GM18499 (cell line): ENCODE measurements around the gene PJA1.
A peak's percentile ranks its signal among the peaks of the same experiment; 100 is the strongest.

Experiments used
- ATAC-seq: cut with Tn5 transposase; IDR thresholded peaks from one replicate; pipeline ENCODE4 v1.9.1; 2021; ENCODE audit warnings: moderate number of reproducible peaks; ENCODE audit not compliant: insufficient read depth, unreplicated experiment

Gene PJA1

DNA sequence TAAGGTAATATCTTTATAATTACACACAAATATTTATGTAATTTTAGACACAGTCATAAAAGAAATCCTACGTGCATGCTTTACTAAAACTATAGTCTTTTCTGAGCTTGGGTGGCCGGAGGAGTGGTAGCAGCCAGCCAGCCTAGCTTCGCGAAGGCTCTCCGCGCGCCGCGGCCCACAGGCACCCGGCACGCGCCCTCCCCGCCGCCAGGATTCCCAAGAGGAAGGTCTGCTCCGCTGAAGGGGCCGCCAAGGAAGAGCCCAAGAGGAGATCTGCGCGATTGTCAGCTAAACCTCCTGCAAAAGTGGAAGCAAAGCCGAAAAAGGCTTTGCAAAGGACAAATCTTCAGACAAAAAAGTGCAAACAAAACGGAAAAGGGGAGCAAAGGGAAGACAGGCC, 8.7 kb upstream of the PJA1 start:
- ATAC-seq, result no peak

DNA sequence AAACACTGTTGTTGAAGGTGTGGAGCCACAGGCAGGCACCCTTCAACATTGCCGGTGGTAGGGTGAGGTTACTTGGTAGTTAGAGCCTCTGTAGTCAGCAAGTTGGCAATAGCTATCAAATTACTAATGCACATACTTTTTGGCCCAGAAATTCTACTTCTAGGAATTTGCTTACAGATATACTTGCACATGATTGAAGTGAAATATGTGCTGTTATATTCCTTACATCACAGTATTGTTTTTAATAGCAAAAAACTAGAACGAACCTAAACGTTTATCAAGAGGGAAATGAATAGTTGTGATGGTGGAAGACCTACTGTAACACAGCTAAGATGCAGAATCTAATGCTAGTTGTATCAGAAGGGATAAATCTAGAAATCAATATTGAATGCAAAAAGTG, 7.7 kb upstream of the PJA1 start:
- ATAC-seq, result no peak

DNA sequence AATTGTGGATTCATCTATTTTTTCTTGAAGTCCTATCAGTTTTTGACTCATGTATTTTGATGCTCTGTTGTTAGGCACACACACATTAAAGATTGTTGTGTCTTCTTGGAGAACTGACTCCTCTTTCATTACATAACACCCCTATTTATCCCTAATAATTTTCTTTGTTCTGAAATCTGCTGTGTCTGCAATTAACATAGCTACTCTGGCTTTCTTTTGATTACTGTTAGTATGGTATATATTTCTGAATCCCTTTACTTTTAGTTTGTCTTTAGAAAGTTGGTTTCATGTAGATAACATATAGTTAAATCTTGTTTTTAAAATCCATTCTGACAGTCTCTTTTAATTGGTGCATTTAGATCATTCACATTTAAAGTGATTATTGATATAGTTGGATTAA, 5.1 kb upstream of the PJA1 start:
- no peak for ATAC-seq

DNA sequence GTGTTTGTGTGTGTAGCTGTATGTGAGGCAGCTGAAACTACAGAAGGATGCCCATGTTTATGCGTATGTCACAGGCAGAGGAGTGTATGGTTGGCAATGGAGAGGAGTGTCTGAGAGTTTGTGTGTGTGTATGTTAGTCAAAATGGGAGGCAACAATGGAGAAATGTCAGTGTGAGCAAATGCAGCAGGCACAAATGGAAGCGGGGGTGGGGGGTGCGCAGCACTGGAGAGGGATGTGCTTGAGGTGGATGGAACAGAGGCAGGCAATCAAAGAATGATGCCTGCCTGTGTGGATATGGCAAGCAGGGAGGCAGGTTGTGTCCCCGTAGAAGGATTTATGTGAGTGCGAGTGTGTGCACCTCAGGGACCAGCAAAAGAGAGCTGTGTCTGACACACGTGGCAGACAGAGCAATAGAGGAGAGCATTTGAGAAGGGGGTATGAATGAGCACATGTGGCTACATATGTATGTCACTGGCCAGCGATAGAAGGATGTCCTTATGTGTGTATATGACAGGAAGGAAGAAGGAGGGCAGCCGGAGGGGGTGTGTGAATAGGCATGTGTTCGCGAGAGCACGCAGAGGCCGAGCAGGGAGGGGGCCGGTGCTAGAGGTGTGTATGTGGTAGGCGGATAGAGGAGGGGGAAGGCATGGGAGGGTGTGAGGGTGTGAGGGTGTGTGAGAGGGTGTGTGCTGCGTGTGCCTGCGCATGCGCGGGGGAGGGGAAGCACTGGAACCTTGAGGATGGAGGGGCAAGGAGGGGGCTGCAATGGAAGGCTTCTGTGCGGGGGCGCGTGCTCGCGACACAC, 1.1 kb downstream of the PJA1 start:
- ATAC-seq, result peak; percentile 42

DNA sequence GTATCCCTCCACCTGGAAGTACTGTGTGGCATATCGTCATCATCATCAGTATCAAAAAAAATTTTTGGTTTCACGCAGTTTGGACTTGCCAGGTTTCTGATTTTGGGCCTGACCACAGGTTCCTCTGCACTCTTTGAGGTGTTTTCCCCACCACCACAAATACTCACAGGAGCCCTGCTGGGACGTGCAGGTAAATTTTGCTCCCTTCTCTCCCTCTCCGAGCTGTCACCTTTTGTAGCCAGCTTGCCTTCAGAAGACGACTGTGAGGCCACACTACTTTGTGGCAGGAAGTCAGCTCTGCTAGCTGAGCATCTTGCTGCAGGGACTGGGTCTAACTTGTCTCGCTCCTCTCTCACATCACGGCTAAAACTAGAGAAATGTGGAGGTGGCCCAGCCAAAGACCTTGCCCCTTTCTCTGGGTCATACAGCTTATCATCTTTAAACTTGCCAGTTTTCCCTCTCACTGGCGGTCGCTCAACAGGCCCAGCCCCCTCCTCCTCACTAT, 2.8 kb downstream of the PJA1 start:
- ATAC-seq, result no peak

DNA sequence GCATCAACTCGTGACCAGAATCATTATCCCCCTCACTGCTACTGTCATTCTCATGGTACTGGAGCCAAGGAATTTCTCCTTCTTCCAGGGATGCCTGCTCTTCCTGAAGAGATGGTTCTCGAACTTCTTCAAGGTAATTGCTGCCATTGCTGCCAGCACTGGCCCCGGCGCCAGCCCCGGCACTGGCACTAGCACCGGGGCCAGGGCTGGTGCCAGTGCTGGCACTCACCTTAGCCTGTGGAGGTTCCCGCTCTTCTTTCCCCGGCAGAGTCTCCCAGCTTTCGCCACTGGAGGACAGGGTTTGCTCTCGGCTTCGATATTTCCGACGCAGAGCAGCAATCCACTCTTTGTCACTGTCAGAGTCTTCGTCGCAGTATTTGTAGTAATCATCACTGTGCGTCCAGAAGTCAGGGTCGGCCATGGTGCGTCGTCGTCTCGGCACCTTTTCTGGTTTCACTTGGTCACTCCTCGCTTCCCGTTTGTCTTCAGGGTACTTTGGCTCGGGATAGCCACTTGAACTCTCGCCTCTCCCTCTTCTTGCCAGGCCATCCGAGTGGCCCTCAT, 3.4 kb downstream of the PJA1 start:
- no peak for ATAC-seq

DNA sequence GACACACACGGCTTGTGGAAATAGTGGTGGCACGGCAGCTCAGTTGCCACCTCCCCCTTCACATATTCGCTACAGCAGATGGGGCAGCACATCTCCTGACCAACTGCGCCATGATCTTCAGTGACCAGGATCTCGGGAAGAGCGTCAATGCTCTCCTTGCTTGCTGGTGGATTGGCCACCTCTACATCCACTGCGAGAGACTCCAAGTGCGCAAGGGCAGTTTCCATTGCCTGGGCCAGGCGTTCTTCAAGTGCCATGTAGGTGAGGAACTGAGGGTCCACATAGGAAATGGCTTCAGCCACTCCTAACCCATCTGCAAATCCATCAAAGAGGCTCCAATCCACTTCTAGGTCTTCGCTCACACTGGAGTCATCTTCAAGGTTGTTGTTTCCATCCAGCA, 3.9 kb downstream of the PJA1 start:
- no peak for ATAC-seq

DNA sequence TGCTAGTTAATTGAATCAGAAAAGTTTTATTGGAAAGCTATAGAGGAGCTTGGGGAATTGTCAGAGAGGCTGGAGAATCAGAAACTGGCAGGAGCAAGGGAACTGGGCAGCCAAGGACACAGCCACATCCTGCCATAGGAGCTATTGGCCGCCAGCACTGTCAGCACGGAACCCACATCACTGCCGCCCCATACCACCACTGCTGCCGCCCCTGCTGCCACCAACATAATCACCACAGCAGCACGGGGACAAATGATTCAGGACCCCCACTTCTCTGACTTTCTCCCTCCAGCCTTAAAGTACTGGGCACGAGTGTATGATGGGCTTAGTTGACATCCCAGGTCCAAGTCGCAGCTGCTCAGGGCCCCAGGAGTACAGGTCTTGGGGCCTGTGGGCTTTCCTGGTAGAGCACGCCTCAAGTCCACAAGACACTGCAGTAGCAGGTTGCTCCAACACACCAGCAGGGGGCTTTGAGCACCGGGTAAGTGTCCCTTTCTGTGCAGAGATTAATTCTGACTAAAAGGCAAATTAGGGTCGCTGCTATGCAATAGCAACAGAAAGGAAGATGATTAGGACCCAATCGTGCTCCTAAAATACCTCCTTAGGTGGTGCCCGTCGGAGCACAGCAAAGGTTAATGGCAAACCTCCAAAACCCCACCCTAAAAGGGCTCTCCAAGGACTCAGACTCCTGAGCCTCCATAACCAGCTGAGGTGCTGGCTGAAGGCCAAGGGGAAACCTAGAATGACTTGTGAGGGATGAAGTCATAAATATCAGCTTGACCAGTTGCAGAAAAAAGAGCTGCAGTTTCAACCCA, 6.9 kb downstream of the PJA1 start:
- ATAC-seq, result peak; percentile 84

DNA sequence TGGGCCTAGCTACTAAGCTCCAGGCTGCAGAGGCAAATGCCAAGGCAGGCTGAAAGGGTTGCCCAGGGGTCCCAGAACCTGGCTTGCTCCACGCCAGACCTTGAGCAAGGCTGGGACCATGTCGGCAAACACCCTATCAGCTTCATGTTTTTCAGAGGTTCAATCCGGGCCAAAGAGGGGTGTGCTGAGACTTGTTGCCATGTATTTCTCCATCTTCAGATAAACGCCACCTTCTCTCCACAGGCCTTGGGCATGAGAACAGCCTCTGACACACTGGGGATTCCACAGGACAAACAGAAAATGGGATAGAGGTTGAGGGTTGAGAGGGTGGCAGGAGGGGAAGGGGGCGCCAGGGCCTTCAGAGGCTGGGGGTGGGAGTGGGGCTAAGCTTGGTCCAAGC, 8.6 kb downstream of the PJA1 start:
- ATAC-seq, result no peak

DNA sequence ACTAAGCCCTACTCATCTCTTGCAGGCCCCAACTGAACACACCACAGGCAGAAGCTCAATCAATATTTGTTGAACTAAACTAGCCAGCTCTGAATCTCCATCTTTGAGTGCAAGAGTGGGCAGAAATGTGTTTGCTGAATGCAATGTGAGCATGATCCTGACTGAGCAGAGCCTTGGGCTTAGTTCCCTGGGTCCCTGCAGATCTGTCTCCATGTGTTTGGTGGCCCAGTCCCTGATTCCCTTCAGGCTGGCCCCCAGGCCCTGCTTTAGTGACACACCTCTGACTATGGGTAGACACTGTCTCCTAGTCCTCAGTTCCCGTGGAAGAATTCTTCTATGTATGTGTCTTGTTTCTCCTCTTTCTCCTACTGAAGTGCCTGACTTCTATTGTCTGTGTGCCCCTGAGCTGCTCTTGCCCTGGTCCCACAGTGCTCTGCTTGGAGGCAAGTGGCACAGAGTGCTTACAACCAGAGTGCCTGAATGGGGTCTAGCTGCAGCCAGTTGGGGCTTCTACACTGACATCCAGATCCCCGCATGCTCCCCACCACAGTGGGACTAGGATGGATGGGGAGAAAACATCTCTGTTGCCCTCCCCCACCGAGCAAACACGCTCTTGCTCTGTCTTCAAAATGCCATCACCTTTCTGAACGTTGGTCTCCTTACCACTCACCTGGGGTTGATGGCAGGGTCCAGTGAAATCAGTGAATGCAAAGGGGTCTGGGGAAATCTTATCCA, 9.3 kb downstream of the PJA1 start:
- ATAC-seq, result no peak

DNA sequence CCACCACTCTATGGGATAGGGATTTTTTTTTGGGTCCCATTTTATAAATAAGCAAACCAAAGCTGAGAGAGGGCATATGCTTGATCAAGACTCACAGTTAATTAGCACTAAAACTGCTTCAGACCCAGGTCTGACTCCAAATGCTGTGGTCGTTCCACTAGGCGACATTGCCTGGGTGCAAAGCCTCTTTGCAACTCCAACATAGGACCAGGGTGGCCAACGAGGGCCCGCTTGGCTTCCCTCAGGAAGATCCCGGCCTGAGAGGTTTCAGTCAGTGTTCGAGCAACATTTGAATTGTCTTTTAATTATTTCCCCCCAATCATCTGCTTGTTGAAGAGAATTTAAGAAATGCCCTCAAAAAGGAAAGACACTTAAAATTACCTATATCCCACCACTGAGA, 11.2 kb downstream of the PJA1 start:
- no peak for ATAC-seq

DNA sequence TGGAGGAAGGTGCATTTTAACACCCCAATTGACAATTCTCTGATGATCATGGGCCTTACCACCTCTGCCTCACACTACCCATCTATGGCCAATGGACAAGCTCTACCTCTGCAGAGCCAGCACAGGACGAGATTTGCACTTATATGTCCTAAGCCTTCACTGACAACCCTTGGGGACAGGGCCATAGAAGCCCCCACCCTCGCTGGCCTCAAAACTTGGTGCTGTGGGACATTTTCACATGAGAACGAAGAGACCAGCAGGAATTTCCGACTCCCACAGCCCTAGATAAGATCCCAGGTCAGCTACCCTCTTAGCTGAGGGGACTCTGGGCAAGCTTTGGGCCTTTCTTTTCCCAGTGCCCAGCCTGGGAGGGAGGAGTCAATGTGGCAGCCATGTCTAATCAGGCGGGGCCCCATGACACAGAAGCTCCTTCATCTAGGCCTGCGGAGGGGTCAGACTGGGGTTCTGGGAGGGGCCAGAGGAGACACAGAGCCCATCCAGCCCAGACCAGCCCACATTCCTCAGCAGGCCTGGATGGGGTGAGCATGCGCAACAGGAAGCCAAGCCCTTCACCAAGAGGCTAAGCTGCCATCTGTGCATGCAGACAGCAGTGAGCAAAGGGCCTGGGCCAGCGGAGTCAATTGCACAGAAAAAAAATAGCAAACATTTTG, 12.1 kb downstream of the PJA1 start:
- no peak for ATAC-seq

DNA sequence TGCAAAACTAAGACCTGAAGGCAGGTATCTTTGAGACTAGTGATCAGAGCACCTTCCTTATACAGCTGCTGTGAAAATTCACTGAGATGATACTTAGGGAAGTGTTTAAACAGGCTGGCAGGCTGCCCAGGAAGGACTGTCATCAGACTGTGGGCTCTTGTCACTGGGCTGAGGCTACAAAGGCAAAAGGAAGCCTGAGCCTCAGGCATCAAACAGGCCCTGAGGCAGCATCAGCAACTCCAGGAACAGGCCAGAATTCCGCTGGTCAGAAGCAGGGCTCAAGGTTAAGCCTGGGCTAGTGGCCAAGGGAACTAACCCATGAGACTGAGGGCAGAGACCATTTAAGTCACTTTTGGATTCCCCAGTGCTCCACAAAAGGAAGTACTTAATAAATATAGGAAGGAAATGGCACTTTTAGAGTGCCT, 12.8 kb downstream of the PJA1 start:
- no peak for ATAC-seq

DNA sequence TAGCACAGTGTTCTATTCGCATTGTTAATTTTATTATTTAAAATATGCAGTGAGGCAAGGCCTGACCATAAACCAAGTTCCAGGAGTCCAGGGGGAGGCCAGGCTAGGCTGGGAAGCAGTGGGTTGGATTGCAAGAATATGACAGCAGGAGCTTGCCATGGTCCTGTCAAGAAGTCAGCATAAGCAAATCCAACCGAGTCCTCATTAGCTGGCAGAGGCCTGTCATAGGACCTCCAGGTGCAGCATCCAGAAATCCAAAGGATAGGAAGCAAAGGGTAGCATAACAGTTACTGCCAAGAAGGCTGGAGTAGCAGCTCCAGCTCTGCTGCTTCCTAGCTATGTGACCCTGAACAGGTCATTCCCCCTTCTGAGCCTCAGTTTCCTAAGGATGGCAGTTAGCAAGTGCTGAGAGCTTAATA, 13.4 kb downstream of the PJA1 start:
- ATAC-seq, result no peak

DNA sequence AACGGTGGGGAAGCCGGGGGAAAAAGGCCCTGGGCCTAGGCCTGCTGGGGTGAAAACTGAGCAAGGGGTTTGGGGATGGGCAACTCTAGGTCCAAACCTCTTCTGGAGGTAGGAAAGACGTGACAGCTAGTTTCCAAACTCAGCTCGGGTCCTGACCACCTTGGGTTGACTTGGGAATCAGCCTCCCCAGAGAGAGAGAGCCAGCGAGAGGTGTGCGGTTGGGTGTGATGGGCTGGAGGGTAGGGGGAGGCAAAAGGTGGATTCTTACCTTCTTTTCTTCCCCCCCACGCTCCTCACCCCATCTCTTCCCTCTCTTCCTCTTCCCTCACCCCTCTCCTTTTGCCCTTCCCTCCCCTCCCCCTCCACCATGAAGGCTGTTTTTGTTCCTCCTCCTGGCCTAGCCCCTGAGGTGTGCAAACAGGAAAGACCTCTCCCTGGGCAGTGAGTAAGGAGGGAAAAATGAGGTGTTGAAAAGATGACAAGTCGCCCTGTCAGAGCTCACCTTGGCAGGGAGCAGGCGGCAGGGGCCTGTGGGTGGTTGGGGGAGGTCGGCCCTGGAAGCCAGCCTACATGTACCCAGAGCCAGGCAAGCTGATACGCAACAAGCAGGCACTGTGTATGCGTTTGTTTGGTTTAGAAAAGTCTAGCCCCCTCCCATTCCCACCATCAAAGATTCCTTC, 14.8 kb downstream of the PJA1 start:
- ATAC-seq, result no peak

DNA sequence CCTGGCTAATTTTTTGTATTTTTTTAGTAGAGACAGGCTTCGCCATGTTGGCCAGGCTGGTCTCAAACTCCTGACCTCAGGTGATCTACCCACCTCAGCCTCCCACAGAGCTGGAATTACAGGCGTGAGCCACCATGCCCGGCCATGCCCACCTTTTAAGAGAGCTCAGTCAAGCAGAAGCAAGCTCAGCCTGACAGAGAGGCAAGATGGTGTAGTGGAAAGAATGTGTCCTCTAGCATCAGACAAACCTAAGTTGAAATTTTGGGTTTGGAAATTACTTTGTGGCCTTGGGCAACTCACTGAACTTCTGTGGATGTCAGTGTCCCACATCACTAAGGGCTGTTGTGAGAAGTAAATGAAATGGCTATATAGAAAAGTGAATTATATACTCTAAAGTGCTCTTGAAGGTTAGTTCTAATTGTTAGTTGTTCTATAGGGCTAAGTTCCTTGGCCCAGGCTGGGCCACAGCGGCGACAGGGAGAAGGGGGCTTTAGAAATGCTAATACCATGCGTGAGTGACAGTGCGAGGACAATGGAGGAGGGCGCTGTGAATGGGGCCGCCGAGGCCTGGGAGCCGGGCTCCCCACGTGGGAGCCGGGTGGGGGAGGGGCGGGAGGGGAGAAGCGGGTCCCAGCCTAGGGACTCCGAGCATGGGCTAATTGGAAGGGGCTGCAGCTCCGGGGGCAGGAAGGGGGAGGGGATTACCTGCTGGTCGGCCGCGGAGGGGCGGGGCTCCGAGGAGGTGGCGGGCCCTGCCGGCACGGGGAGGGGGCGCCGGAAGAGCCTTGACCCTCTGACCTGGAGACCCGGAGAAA, 15.6 kb downstream of the PJA1 start:
- no peak for ATAC-seq

DNA sequence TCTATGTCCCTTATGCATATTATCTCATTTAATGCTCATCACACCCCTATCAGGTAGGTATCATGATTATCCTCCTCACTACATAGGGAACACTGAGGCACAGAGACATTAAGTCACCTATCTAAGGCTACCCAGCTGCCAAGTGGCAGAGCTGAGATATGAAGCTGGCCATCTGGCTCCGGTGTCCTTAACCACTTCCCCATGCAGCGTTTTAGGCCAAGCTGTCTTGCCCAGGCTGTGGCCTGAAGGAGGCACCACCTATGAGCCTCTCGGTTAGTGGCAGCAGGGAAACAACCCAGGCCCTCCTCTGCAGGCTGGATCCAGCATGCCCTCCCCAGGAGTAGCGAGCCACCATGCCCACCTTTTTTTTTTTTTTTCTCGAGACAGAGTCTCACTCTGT, 16.3 kb downstream of the PJA1 start:
- ATAC-seq, result no peak

DNA sequence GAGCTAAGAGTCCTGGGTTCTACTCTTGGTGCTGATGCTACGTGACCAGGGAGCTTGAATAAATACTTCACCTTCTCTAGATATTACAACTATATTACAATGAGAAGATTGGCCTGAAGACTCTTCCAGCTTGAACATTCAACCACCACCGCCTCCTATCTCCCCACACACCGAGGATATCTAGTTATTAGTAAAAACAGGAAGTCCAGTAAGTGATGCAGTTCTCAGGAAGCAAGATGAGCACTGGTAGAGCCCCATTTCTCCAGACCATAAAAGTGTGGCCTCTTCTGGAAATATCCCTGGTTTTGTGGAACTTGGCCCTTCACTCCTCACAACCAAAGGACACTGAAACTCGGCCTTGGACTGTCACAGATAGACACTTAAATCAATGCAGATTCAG, 18.5 kb downstream of the PJA1 start:
- ATAC-seq, result no peak

DNA sequence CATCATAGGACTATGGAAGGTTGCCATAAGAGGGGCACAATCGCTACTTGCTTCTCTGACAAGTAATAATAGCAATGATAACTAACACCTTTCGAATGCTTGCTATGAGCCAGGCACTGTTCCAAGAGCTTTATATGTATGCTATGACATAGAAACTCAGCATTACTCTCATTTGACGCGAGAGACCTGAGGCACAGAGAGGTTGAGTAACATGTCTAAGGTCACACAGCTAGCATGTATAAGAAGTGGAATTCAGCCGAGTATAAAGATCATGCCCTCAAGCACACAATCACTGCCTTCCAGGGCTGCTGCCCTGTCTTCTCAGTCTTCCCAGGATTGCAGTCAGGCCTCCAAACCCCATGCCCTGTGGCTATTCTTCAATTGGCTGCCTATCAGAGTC, 19.5 kb downstream of the PJA1 start:
- no peak for ATAC-seq
